Nucleus accumbens (tissue), 56 donors: ENCODE data around the gene CLCN5.

ENCODE experiments used
- DNase-seq, 56 donors: peaks; one replicate each; lab custom pipeline; 2025; lab: John Stamatoyannopoulos, UW

The CLCN5 gene

DNA sequence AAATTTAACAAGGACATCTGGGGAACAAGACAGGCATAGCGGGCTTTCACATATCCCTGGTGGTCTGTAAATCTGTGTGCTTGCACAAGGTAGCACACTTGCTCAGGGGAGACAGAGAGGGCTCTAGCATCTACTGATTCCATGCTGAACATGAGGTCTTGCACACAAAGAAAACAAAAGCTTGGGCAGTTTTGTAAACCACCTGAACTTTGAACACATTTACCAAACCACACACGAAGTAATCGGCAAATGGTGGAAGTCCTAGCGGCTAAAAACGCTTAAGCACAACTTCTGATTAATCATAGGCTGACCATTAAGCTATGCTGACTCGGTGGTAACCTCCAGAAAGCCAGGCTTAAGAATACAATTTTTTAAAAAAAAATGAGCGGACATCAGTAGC, 225.6 kb downstream of the CLCN5 start:
- DNase-seq: no peak
